WTC11 (cell line): ENCODE data around the gene TOP2B. TPM values are rescaled to one million over a fixed set of nuclear protein-coding genes. Genes with fewer than 3 reads are reported as not detected.

ENCODE experiments used
- ATAC-seq: fragments of 200-7000 bp; cut with Tn5 transposase; 2 replicates; pipeline ENCODE4 v1.10.0; 2021; ENCODE audit warnings: mild to moderate bottlenecking, moderate library complexity
- CTCF ChIA-PET: fragments of 300-600 bp; sonication (Branson Sonifier 250); formaldehyde crosslinking; loops from one replicate; lab custom pipeline; 2021; ENCODE audit warnings: antibody characterized with exemption; lab: Charles Lee
- POLR2A ChIA-PET: fragments of 350-600 bp; sonication (Branson Sonifier 250); formaldehyde crosslinking; loops from one replicate; lab custom pipeline; 2021; ENCODE audit warnings: antibody characterized with exemption; lab: Charles Lee
- DNase-seq: peaks from one replicate; pipeline ENCODE4 v3.0.0; 2021; ENCODE audit warnings: low spot score
- H3K27ac Mint-ChIP-seq: 2 replicates; pipeline ENCODE4 v1.8.0; 2021; ENCODE audit warnings: mixed read lengths
- H3K27me3 Mint-ChIP-seq: 2 replicates; pipeline ENCODE4 v1.8.0; 2021; ENCODE audit warnings: low read depth, mild to moderate bottlenecking, moderate library complexity, mixed read lengths
- H3K36me3 Mint-ChIP-seq: 2 replicates; pipeline ENCODE4 v1.8.0; 2021; ENCODE audit warnings: mixed read lengths
- H3K4me1 Mint-ChIP-seq: 2 replicates; pipeline ENCODE4 v1.8.0; 2022; ENCODE audit warnings: mixed read lengths
- H3K4me3 Mint-ChIP-seq: 2 replicates; pipeline ENCODE4 v1.8.0; 2021; ENCODE audit warnings: mild to moderate bottlenecking, moderate library complexity, mixed read lengths
- H3K9me3 Mint-ChIP-seq: 2 replicates; pipeline ENCODE4 v1.8.0; 2021; ENCODE audit warnings: mixed read lengths
- ATF2 ChIP-seq: sonication (generic); formaldehyde crosslinking; IDR thresholded peaks from 2 replicates; pipeline ENCODE4 v1.8.1; 2022; ENCODE audit warnings: low read depth, missing genetic modification reagents, borderline replicate concordance
- E2F1 ChIP-seq: sonication (generic); formaldehyde crosslinking; IDR thresholded peaks from 2 replicates; pipeline ENCODE4 v1.8.0; 2022; ENCODE audit warnings: mild to moderate bottlenecking, missing genetic modification reagents
- IRF1 ChIP-seq: sonication (generic); formaldehyde crosslinking; IDR thresholded peaks from 2 replicates; pipeline ENCODE4 v1.8.0; 2023; ENCODE audit warnings: missing genetic modification reagents
- KAT7 ChIP-seq: sonication (generic); formaldehyde crosslinking; IDR thresholded peaks from 2 replicates; pipeline ENCODE4 v1.8.1; 2023; ENCODE audit warnings: missing genetic modification reagents, mild to moderate bottlenecking, borderline replicate concordance
- MLX ChIP-seq: sonication (generic); formaldehyde crosslinking; IDR thresholded peaks from 2 replicates; pipeline ENCODE4 v1.8.1; 2023; ENCODE audit warnings: mild to moderate bottlenecking, missing genetic modification reagents, moderate library complexity
- NR2C2 ChIP-seq: sonication (generic); formaldehyde crosslinking; IDR thresholded peaks from 2 replicates; pipeline ENCODE4 v1.8.0; 2022; ENCODE audit warnings: mild to moderate bottlenecking, missing genetic modification reagents
- TEAD4 ChIP-seq: sonication (generic); formaldehyde crosslinking; IDR thresholded peaks from 2 replicates; pipeline ENCODE4 v1.8.0; 2022; ENCODE audit warnings: mild to moderate bottlenecking, missing genetic modification reagents
- USF1 ChIP-seq: sonication (generic); formaldehyde crosslinking; IDR thresholded peaks from 2 replicates; pipeline ENCODE4 v1.8.0; 2022; ENCODE audit warnings: mild to moderate bottlenecking, missing genetic modification reagents
- ZBTB21 ChIP-seq: sonication (generic); formaldehyde crosslinking; IDR thresholded peaks from 2 replicates; pipeline ENCODE4 v1.8.1; 2023; ENCODE audit warnings: mild to moderate bottlenecking, missing genetic modification reagents, borderline replicate concordance
- ZNF423 ChIP-seq: fragments of 250-450 bp; sonication (Bioruptor Pico); IDR thresholded peaks from 2 replicates; pipeline ENCODE4 v2.1.2; 2022; ENCODE audit warnings: mild to moderate bottlenecking, moderate library complexity
- ZNF425 ChIP-seq: fragments of 250-450 bp; sonication (Bioruptor Pico); conservative IDR thresholded peaks from 2 replicates; pipeline ENCODE4 v1.9.0; 2021; ENCODE audit warnings: mild to moderate bottlenecking
- ZNF671 ChIP-seq: fragments of 250-450 bp; sonication (Bioruptor Pico); IDR thresholded peaks from 2 replicates; pipeline ENCODE4 v1.8.0; 2021; ENCODE audit warnings: mild to moderate bottlenecking
- total RNA-seq: library from RNA; stranded (reverse); gene quantifications from 3 replicates; pipeline ENCODE4 v1.2.3, GENCODE V29; 2021

The TOP2B gene
- total RNA-seq, 1 experiment from 2014 or later: 151 TPM

GRCh38 chr3:25564075-25564474 lies 100.6 kb downstream of the TOP2B start:
- no peak for ATAC-seq
- H3K4me3 Mint-ChIP-seq: no peak overlapping the region
- ChIA-PET POLR2A (no interaction called here), CTCF (no interaction called here)
- no peak for DNase-seq
- H3K36me3 Mint-ChIP-seq: no peaks in the 10 kb centered on the region
- no peaks in the 10 kb centered on the region for H3K27me3 Mint-ChIP-seq
- TF ChIP-seq ZNF423 (CRISPR knock-in tag) (no peak), ZBTB21 (CRISPR knock-in tag) (no peak), ATF2 (CRISPR knock-in tag) (no peak), ZNF671 (CRISPR knock-in tag) (no peak)
- no peaks in the 10 kb centered on the region for H3K9me3 Mint-ChIP-seq
- no peaks in the 10 kb centered on the region for H3K4me1 Mint-ChIP-seq
- H3K27ac Mint-ChIP-seq: no peak overlapping the region

- H3K4me3 Mint-ChIP-seq: no peak overlapping the region
- TF ChIP-seq IRF1: no peak
- ChIA-PET CTCF (interaction anchor here (0.7 kb wide), 1 partner anchor 753 kb away, joined by 3 read pairs; no protein-coding TSS in a partner anchor), POLR2A (no interaction called here)
- DNase-seq (no peak), ATAC-seq (no peak)
- no peaks in the 10 kb centered on the region for H3K27me3 Mint-ChIP-seq
- no peak overlapping the region for H3K27ac Mint-ChIP-seq
- H3K36me3 Mint-ChIP-seq: no peaks in the 10 kb centered on the region
- H3K9me3 Mint-ChIP-seq: no peaks in the 10 kb centered on the region
- H3K4me1 Mint-ChIP-seq: no peaks in the 10 kb centered on the region
Observed at GRCh38 chr3:25563601-25564000, 101.1 kb downstream of the TOP2B start.

GRCh38 chr3:25558796-25559195 lies 105.9 kb downstream of the TOP2B start:
- no peak for TF ChIP-seq ZNF425 (CRISPR knock-in tag)
- TF ChIP-seq KAT7 (CRISPR knock-in tag): no peak
- no peak for TF ChIP-seq E2F1 (CRISPR knock-in tag)
- TF ChIP-seq NR2C2 (CRISPR knock-in tag): no peak
- TF ChIP-seq MLX: no peak
- TF ChIP-seq ATF2 (CRISPR knock-in tag): no peak
- TF ChIP-seq TEAD4 (CRISPR knock-in tag): no peak
- no peak for TF ChIP-seq USF1 (CRISPR knock-in tag)
- Mint-ChIP-seq H3K27ac (no peak overlapping the region), H3K36me3 (no peaks in the 10 kb centered on the region), H3K4me1 (peaks cover 3% of the 10 kb centered on the region), H3K27me3 (no peaks in the 10 kb centered on the region), H3K9me3 (no peaks in the 10 kb centered on the region), H3K4me3 (no peak overlapping the region)
- ChIA-PET POLR2A (no interaction called here), CTCF (no interaction called here)
- DNase-seq: no peak
- ATAC-seq: no peak
